Stimulated activated CD8-positive, alpha-beta memory T cell treated with anti-CD3 and anti-CD28 coated beads, Interleukin-4, amount 100 ng/mL, for 4 hours (primary cell): Measurements from ENCODE around the gene CCDC157.

Source experiments
- DNase-seq, 2 donors: peaks; one replicate each; pipeline ENCODE4 v3.0.0-alpha.2; 2020; ENCODE audit warnings: low read depth in 2 of 2, low spot score in 1 of 2

CCDC157 gene

DNA sequence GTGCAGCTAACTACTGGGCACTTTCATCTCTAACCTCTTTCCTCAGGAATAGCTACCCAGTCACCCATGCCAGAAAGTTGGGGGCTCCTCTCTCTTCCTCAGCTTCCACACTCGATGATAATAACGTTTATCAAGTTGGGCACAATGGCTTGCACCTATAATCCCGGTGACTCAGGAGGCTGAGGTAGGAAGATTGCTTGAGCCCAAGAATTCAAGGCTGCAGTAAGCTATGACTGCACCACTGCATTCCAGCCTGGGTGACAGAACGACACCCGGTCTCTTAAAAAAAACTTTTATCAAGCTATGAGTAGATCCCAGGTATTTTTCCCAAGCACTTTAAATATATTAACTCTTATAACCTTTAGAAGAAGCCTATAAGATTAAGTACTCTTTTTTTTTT, 2.2 kb upstream of the CCDC157 start:
- no peak for DNase-seq

DNA sequence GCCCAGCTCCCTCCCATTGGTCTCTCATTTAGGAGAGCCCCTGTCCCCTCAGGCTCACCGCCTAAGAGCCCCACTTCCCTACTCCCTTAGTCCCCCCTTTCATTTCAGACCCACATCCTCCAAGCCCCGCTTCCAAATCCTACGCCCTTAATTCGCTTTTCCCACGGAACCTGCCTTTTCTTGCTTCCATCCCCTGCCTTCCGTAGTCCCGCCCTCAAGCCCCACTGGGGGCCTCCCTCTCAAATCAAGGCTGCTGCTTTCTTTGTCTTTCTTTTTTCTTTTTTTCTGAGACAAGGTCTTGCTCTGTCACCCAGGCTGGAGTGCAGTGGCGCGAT, 396 bp downstream of the CCDC157 start:
- no peak for DNase-seq

DNA sequence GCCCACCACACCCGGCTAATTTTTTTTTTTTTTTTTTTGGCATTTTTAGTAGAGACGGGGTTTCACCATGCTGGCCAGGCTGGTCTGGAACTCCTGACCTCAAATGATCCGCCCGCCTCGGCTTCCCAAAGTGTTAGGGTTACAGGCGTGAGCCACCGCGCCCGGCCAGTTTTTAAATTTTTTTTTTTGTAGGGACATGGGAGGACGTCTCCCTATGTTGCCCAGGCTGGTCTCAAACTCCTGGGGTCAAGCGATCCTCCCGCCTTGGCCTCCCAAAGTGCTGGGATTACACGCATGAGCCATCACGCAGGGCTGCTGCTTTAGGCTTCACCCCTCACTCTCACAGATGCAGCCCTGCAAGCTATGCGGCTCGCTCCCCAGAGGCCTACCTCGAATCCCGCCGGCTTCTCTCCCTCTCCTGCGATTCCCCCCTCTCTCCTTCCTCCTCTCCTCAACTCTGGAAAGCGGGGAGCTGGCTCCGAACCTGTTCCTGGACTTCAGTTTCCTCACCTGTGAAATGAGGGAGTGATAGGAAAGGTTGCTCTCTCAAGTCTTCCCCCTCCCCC, 926 bp downstream of the CCDC157 start:
- no peak for DNase-seq

DNA sequence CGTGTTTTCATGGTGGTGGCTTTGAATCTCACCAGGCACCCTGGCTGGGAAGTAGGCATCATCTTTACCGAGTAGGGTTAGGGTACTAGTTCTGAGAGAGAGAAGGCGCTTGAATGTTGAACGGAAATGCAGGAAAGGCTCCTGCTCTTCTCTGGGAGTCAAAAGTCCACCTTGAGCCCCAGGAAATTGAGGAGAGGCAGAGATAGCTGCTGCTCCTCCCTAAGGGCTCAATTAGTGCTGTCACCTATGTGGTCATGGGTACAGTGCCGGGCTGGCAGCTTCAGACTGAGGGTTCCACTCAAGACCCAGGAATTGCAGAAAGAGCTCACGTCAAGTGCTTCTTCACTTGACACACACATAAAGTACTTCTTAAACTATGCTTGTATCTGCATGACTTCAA, 1.7 kb downstream of the CCDC157 start:
- DNase-seq, result no peak

DNA sequence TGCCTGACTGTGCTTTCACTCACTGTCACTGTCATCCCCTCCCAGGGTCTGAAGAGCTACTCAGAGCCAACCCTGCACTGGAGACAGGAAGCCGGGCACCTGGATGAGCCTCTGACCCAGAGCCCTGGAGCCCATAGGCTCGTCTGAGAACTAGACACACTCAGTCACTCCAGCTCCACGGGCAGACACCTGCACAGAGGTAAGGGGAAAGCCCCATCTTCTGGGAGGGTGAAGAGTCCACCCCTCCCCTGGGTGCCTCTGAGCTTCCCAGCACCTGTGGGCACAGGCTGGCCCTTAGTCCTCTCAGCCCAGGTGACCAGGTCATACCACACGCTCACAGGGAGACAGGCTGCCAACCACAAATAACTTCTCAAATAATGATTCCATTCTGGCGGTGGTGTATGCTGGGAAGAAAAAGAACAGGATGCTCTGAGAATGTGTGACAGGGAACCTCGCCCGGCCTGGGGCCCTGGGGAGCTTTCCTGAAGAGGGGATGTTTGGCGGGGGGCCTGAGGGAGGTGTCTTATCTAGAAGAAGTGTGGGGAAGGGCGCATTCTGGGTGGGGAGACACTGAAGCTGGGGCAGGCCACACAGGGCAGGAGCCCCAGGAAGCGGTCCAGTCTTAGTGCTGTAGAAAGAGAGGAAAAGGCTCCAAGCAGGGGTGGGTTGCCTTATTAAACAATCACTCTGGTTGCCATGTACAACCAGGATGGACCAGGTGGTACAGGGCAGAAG, 5.3 kb downstream of the CCDC157 start:
- DNase-seq, result no peak

DNA sequence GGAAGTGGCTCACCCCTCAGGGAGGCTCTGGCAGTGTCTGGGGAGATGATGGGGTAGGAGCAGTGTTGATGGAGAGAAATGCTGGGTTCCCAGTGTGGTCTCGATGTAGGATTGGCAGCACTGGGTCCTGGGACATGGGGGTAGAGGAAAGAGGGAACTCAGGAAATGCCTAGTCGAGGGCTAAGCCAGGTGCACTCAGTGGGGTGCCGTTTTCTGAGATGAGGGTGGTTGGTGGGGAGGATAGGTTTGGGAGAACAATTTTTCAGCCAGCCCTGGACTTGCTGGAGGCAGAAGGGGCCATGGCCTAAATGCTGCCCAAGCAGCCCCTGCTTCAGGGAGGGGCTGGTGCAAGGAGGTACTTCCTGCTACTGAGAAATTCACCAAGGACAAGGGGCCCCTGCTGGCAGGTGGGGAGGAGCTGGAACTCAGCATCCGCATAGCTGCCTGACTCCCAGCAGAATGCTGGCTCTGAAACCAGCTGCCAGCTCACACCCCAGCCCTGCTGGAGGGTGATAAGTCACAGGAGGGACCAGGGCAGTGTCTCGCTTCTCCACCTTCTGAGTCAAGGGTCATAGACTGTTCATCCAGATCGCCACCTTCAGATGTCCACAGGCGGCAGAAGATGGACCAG, 6.0 kb downstream of the CCDC157 start:
- no peak for DNase-seq

DNA sequence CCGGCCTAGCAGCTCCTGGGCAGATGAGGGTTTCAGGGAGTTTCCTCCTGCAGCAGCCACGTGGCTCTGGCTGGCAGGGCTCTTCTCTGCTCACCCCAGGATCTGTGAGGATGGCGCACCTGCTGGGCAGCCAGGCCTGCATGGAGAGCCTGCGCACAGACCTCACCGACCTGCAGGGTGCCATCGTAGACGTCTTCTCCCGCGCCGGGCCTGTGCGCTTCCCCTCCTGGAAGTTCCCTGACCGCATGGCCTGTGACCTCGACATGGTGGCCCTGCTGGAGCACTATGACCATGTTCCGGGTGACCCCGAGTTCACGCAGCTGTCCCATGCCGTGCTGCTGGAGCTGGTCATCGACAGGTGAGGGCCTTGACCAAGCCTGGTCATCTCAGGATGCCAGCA, 9.1 kb downstream of the CCDC157 start:
- no peak for DNase-seq

DNA sequence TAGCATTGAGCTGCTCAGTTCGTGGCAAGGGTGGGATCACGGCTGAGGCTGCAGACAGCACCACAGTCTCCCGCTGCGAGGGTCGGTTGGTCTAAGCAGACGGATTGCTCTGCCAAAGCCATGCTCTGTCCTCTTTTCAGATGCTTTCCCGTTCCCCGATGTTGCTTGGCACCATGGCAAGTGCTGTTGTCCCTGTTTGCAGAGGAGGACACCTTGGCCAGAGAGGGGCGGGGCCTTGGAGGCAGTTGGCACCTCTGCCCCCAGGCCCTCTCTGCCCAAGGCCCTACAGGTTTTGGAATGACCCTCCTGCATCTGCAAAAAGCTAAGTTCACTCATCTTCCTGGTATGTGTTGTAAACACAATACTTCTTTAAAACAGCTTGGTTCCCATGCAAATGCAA, 11.6 kb downstream of the CCDC157 start:
- no peak for DNase-seq

DNA sequence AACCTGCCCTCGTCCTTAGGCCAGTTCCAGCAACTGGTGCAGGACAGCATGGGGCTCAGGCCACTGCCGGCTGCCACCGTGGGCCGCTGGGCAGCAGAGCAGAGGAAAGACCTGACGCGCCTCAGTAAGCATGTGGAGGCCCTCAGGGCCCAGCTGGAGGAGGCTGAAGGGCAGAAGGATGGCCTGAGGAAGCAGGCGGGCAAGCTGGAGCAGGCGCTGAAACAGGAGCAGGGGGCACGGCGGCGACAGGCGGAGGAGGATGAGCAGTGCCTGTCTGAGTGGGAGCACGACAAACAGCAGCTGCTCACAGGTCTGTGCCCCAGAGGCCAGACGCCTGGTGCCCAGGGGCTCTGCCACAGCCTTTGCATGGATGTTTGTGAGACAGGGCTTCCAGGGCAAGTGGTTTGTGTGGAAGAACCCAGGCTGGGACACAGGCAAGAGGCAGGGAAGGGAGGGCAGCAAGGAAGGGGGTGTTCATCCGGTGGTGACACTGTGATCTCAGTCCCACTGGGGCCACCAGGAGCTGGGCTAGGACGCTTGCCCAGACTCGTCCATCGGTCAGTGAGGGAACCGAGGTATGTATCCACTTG, 13.9 kb downstream of the CCDC157 start:
- DNase-seq, result no peak

DNA sequence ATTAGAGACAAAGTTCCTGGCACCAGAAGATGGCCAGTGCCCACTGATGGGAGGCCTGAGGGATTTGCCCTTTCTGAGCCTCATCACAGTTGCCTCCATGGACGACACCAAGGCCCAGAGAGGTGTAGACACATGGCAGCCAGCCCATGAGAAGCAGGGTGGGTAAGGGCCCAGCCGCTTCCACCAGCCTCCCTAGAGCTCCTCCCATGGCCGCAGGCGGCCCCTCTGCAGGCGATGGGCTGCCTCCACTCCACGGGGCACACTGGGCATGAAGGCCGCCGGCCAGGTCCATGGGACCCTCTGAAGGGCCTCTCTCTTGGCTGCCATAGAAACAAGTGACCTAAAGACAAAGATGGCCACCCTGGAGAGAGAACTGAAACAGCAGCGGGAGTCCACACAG, 14.5 kb downstream of the CCDC157 start:
- no peak for DNase-seq

DNA sequence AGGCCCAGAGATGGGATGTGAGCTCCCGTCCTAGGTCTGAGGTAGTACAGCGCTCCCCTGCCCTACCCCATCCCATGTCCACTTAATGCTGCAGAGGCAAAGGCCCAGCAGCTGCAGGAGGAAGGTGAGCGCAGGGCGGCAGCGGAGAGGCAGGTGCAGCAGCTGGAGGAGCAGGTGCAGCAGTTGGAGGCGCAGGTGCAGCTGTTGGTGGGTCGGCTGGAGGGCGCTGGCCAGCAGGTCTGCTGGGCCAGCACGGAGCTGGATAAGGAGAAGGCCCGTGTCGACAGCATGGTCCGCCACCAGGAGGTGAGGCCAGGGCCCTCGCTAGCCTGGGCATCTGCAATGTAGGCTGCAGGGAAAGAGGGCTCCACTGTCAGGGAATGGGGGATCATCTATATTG, 15.2 kb downstream of the CCDC157 start:
- DNase-seq, result no peak

DNA sequence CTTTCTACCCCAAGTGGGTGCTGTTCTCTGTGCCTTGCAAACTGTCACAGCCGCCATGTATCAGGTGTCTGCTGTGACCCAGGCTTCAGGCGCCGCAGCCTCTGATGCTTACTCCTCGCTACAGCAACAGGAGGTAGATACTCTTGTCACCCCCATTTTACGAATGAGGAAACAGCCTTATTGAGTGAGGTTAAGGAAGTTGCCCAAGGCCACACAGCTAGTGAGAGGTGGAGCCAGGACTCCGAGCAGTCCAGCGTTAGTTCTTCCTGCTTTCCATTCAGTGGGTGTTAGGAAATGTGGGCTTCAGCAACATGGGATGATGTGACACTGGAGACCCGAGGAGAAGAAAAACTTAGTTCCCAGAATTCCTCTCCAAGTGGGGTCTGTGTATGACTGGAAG, 16.1 kb downstream of the CCDC157 start:
- no peak for DNase-seq

DNA sequence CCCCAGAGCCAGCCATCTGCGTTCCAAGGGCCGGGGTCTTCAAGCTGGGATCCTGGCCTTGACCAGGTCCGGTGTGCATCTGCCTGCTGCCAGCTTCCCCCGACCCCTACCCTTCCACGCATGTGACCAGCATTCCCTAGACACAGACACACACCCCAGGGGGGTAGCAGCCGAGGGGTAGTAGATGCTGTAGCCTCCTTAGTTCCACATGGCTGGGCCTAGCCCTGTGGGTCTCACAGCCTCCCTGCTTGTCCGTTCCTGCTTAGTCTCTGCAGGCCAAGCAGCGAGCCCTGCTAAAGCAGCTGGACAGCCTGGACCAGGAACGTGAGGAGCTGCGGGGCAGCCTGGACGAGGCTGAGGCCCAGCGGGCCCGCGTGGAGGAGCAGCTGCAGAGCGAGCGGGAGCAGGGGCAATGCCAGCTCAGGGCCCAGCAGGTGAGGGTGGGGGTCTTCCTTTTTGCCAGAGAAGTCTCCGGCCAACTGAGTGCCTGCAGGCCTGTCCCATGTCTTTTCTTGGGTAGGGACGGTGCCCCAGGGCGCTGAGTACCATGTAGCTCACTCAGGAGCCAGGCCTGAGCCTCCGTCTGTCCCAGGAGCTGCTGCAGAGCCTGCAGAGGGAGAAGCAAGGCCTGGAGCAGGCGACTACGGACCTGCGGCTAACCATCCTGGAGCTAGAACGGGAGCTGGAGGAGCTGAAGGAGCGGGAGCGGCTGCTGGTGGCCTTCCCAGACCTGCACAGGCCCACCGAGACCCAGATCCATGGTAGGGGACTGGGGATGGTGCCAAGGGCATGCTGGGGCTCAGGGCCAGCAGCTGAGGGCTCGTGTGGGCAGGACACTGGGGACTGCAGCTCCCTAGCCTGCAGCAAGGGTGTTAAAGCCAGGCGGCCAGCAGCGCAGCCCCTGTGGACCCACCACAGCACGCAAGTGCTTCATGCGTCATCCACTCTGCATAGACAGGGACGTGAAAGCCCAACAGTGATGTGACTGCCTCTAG, 16.8 kb downstream of the CCDC157 start:
- DNase-seq, result no peak

DNA sequence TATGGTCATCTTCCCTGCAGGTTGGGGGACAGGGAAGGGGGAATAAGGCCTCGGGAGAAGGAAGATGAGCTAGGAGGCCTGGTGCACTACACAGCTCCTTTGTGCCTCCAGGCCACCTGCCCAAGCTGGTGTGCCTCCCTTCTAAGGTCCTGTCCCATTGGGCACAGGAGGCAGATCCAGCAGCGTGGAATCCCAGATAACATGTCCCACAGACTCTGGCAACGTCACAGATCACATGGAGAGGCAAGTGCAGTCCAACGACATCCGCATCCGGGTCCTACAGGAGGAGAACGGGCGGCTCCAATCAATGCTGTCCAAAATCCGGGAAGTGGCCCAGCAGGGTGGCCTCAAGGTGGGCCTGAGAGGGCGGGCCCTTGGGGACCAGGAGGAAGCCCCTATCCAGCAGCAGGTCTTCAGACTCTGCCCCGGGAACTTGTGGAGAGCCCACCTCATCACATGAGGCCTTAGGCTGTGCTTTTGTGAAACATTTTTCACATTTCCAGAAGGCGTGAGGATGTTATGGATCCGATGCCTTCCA, 18.6 kb downstream of the CCDC157 start:
- DNase-seq, result no peak

DNA sequence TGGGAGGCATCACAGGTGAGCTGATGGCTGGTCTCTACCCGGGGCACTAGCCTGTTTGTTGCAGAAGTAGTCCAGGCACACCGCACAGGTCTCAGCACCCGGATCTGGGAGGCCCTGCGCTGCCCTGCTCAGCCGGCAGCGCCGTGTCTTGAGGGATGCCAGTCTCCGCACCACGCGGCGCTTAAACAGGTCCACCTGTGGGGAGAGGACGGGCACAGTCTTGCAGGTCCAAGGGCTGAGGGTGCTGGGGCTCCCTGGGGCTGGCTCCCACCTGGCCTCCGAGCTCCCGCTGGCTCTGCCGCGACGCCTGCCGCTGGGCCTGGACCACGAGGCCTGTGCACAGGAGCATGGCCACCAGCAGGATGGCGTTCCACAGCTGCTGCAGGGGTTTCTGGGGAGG, 23.2 kb downstream of the CCDC157 start:
- no peak for DNase-seq

DNA sequence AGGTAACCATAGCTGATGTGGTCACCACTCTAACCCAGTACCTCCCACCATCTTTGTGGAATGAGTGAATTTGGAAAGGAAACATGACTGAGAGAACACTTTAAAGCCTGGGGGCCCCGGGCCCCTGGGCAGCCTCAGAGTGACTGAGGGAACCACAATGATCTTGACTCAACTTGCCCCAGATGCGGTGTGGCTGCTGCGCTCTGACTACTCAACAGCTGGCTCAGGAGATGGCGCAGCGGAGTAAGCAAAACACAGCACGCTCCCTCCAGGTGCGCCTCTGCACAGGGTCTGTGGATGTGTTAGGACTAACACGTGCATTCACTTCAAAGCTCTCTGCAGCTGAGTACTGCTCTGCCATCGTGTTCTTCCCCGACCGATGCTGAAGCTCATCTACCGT, 24.5 kb downstream of the CCDC157 start:
- DNase-seq, result no peak

DNA sequence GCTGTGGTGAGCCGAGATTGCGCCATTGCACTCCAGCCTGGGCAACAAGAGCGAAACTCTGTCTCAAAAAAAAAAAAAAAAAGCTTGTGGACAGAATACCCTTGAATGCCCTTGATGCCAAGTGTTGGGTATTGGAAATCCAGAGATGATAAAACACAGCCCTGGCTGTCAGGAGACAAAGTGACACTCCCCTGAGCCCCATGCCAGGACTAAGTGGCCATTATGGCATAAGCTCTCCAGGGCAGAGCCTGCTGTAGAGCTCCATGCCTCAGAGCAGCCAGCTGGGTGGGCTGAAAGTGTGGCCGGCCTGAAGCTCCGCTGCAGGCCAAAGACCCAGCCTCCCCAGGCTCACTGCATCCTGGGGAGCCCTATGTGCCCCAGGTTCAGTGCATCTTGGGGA, 25.5 kb downstream of the CCDC157 start:
- no peak for DNase-seq

DNA sequence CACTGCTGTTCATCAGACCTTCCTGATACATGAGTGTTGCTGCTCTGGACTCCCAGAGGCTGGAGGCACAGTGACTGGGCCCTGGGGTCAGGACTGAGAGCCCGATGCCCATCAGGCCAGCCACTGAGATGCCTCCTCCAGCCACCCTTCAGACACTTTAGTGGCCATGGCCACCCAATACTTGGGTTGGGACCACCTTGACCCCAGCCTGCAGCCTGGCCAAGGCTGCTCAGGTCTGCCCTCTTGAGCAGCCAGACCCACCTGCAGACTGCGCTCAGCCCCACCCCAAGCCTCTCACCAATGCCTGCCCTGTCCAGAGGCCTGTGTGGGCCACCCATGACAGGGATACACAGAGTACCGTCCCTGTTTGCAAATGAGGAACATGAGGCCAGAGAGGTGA, 26.3 kb downstream of the CCDC157 start:
- no peak for DNase-seq

DNA sequence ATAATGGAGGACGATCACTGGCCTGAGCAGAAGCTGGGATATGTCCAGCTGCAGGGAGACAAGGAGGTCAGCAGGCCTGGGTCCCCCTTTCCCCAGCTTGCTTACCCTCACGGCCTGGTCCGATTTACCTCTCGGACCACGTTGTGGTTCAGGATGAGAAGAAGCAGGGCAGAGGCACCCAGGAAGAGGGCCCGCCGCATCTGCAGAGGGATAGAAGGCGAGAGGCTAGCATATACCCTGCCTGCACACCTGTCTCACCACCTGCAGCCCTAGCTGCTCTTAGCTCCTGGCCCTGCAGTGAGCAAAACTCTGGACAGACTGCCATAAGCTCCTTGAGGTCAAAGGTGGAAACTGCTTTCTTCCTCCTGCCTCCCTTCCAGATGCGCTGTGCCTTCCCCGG, 29.1 kb downstream of the CCDC157 start:
- DNase-seq, result no peak

DNA sequence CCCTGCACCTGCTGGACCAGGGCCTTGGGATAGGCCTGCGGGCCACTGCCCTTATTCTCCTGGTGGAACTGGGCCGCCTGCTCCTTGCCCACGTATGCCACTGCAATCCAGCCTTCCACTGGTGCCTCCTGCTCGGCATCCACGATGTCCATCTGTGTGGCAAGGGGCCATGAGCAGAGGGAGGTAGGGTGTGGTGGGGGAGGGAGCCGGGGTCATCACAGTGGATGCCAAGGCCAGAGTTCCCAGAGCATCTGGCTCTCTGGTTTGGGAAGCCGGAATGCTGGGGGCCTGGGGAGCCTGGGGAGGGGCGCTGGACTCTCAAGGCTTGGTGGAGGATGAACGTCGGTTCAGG, 29.8 kb downstream of the CCDC157 start:
- DNase-seq, result no peak
